OCI-LY1 (cell line): Measurements from ENCODE around the gene WIPF2.
"Not testable (repeated sequence)": the region's sequence is repeated elsewhere in the genome, so short reads cannot be mapped to it uniquely, and the experiment has no call there.

ENCODE experiments used
- H2AFZ ChIP-seq: fragments of 200-600 bp; sonication (generic), shearing (Covaris generic); 2 replicates; pipeline ENCODE4 v1.6.0; 2014; ENCODE audit warnings: antibody characterized with exemption, mild to moderate bottlenecking, low read length
- H3F3A ChIP-seq: fragments of 200-600 bp; sonication (generic), shearing (Covaris generic); 2 replicates; pipeline ENCODE4 v1.6.0; 2014; ENCODE audit warnings: mild to moderate bottlenecking, antibody characterized with exemption, low read length, moderate library complexity; ENCODE audit not compliant: insufficient read depth
- H3K27ac ChIP-seq: fragments of 200-600 bp; sonication (generic); 2 replicates; pipeline ENCODE4 v1.5.1; 2014; ENCODE audit warnings: low read length, mixed run types, mild to moderate bottlenecking, low read depth; ENCODE audit not compliant: poor library complexity, severe bottlenecking
- H3K27me3 ChIP-seq: fragments of 200-600 bp; sonication (generic); 2 replicates; pipeline ENCODE4 v1.6.0; 2014; ENCODE audit warnings: antibody characterized with exemption, mild to moderate bottlenecking, low read length, moderate library complexity; ENCODE audit not compliant: insufficient read depth
- H3K36me3 ChIP-seq: fragments of 200-600 bp; sonication (generic); 2 replicates; pipeline ENCODE4 v1.6.1; 2014; ENCODE audit warnings: mild to moderate bottlenecking, antibody characterized with exemption, low read length, moderate library complexity, mixed read lengths; ENCODE audit not compliant: insufficient read depth
- H3K4me1 ChIP-seq: fragments of 200-600 bp; sonication (generic); 2 replicates; pipeline ENCODE4 v1.5.1; 2014; ENCODE audit warnings: mild to moderate bottlenecking, low read length, moderate library complexity; ENCODE audit not compliant: insufficient read depth, severe bottlenecking
- H3K4me2 ChIP-seq: fragments of 200-600 bp; sonication (generic), shearing (Covaris generic); 2 replicates; pipeline ENCODE4 v1.6.1; 2014; ENCODE audit warnings: low read length
- H3K4me3 ChIP-seq: fragments of 200-600 bp; sonication (generic); 2 replicates; pipeline ENCODE4 v1.5.1; 2014; ENCODE audit warnings: low read length, low read depth, mild to moderate bottlenecking, mixed read lengths; ENCODE audit not compliant: poor library complexity, severe bottlenecking
- H3K79me2 ChIP-seq: fragments of 200-600 bp; shearing (Covaris generic); 2 replicates; pipeline ENCODE4 v1.6.1; 2016; ENCODE audit warnings: mixed run types, low read length, mixed read lengths; ENCODE audit not compliant: insufficient read depth
- H3K9ac ChIP-seq: fragments of 200-600 bp; sonication (generic), shearing (Covaris generic); 2 replicates; pipeline ENCODE4 v1.6.1; 2014; ENCODE audit warnings: mild to moderate bottlenecking, low read length, mixed read lengths
- H3K9me2 ChIP-seq: fragments of 200-600 bp; sonication (generic), shearing (Covaris generic); 2 replicates; pipeline ENCODE4 v1.6.1; 2014; ENCODE audit warnings: low read depth, mild to moderate bottlenecking, low read length, mixed read lengths
- H3K9me3 ChIP-seq: fragments of 200-600 bp; shearing (Covaris generic); 2 replicates; pipeline ENCODE4 v1.6.1; 2014; ENCODE audit warnings: low read length, mixed read lengths
- H4K20me1 ChIP-seq: fragments of 200-600 bp; sonication (generic), shearing (Covaris generic); 2 replicates; pipeline ENCODE4 v1.6.0; 2016; ENCODE audit warnings: mild to moderate bottlenecking, low read length; ENCODE audit not compliant: insufficient read depth
- EZH2 ChIP-seq: fragments of 200-600 bp; sonication (generic), shearing (Covaris generic); IDR thresholded peaks from 2 replicates; pipeline ENCODE4 v1.8.0; 2017; ENCODE audit warnings: borderline replicate concordance, mixed run types, mild to moderate bottlenecking, antibody characterized with exemption, low read length, moderate library complexity, mixed read lengths
- TF ChIP-seq, protein P1 (sequence below): fragments of 200-600 bp; sonication (generic), shearing (Covaris generic); IDR thresholded peaks from 2 replicates; pipeline ENCODE4 v1.5.1; 2017; ENCODE audit warnings: mild to moderate bottlenecking, antibody characterized with exemption, low read length, moderate library complexity, mixed read lengths

WIPF2 gene

GRCh38 chr17:40209404-40210093, 9.6 kb upstream of the WIPF2 start:
- Histone ChIP-seq H3K4me3 (no peak overlapping the region), H4K20me1 (no peaks in the 10 kb centered on the region), H3K9me2 (no peaks in the 10 kb centered on the region), H3K9ac (no peak overlapping the region), H2AFZ (no peak overlapping the region), H3F3A (no peaks in the 10 kb centered on the region), H3K27ac (no peak overlapping the region), H3K9me3 (no peaks in the 10 kb centered on the region), H3K27me3 (no peaks in the 10 kb centered on the region), H3K4me1 (no peaks in the 10 kb centered on the region), H3K79me2 (no peaks in the 10 kb centered on the region), H3K36me3 (no peaks in the 10 kb centered on the region), H3K4me2 (no peak overlapping the region)
- TF ChIP-seq, protein P1, sequence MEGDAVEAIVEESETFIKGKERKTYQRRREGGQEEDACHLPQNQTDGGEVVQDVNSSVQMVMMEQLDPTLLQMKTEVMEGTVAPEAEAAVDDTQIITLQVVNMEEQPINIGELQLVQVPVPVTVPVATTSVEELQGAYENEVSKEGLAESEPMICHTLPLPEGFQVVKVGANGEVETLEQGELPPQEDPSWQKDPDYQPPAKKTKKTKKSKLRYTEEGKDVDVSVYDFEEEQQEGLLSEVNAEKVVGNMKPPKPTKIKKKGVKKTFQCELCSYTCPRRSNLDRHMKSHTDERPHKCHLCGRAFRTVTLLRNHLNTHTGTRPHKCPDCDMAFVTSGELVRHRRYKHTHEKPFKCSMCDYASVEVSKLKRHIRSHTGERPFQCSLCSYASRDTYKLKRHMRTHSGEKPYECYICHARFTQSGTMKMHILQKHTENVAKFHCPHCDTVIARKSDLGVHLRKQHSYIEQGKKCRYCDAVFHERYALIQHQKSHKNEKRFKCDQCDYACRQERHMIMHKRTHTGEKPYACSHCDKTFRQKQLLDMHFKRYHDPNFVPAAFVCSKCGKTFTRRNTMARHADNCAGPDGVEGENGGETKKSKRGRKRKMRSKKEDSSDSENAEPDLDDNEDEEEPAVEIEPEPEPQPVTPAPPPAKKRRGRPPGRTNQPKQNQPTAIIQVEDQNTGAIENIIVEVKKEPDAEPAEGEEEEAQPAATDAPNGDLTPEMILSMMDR = no peak
- no peak for TF ChIP-seq EZH2

GRCh38 chr17:40213914-40214313, 5.2 kb upstream of the WIPF2 start:
- H3F3A ChIP-seq, H3K36me3 ChIP-seq, H3K9me2 ChIP-seq, H3K27ac ChIP-seq, H3K9ac ChIP-seq, H3K27me3 ChIP-seq, H2AFZ ChIP-seq, H3K9me3 ChIP-seq, H3K4me2 ChIP-seq, H3K4me3 ChIP-seq, H4K20me1 ChIP-seq, H3K79me2 ChIP-seq: not testable (repeated sequence)
- peaks cover 11% of the 10 kb centered on the region for H3K4me1 ChIP-seq

GRCh38 chr17:40218006-40218739, 931 bp upstream of the WIPF2 start:
- peak overlapping the region; percentile 59 for H3K27ac ChIP-seq
- H4K20me1 ChIP-seq = no peaks in the 10 kb centered on the region
- peak overlapping the region; percentile 96; the same call in 1 of the 2 replicates for H2AFZ ChIP-seq
- no peaks in the 10 kb centered on the region for H3K36me3 ChIP-seq
- no peaks in the 10 kb centered on the region for H3K9me2 ChIP-seq
- H3K27me3 ChIP-seq = no peaks in the 10 kb centered on the region
- peaks cover 17% of the 10 kb centered on the region for H3K4me1 ChIP-seq
- TF ChIP-seq EZH2 = no peak
- TF ChIP-seq, protein P1 = no peak
- H3K4me2 ChIP-seq = peak overlapping the region; percentile 99
- H3F3A ChIP-seq = no peaks in the 10 kb centered on the region; the same call in 1 of the 2 replicates
- H3K79me2 ChIP-seq = peaks cover 16% of the 10 kb centered on the region
- H3K9ac ChIP-seq = peak overlapping the region; percentile 96; the same call in 1 of the 2 replicates
- peak overlapping the region; percentile 100 for H3K4me3 ChIP-seq
- no peaks in the 10 kb centered on the region for H3K9me3 ChIP-seq
